SIG-M5 treated with dmso at 0.1 percent for 504 hours (cell line): ENCODE measurements around the gene CYCS.

ENCODE experiments used
- DNase-seq: peaks from one replicate; lab custom pipeline; 2025; ENCODE audit not compliant: unreplicated experiment; lab: John Stamatoyannopoulos, UW

Gene CYCS

GRCh38 chr7:25125137-25125946, at the start of gene CYCS:
Gene CYCS, minus strand, starts transcription at chr7:25125260. Its CDS starts 1,141 bp downstream, at chr7:25124119.
- peak; percentile 99 for DNase-seq

- no peak for DNase-seq
Measured at GRCh38 chr7:25173184-25173583, 48.1 kb upstream of the CYCS start.

GRCh38 chr7:25171516-25171915, 46.5 kb upstream of the CYCS start:
- DNase-seq, result no peak

- DNase-seq, result no peak
Measured at GRCh38 chr7:25171071-25171470, 46.0 kb upstream of the CYCS start.

GRCh38 chr7:25169683-25170082, 44.6 kb upstream of the CYCS start:
- DNase-seq, result no peak

GRCh38 chr7:25168145-25168544, 43.1 kb upstream of the CYCS start:
- DNase-seq, result no peak

- DNase-seq, result no peak
Measured at GRCh38 chr7:25167262-25167843, 42.3 kb upstream of the CYCS start.

GRCh38 chr7:25159983-25160596, 35.0 kb upstream of the CYCS start:
- peak; percentile 32 for DNase-seq

- DNase-seq, result no peak
Measured at GRCh38 chr7:25158966-25159365, 33.9 kb upstream of the CYCS start.

GRCh38 chr7:25151773-25152172, 26.7 kb upstream of the CYCS start:
- no peak for DNase-seq

GRCh38 chr7:25149836-25150235, 24.8 kb upstream of the CYCS start:
- DNase-seq, result no peak

- DNase-seq, result no peak
Measured at GRCh38 chr7:25148772-25149575, 23.9 kb upstream of the CYCS start.

GRCh38 chr7:25143763-25144162, 18.7 kb upstream of the CYCS start:
- no peak for DNase-seq

GRCh38 chr7:25139536-25139935, 14.5 kb upstream of the CYCS start:
- no peak for DNase-seq

- no peak for DNase-seq
Measured at GRCh38 chr7:25134358-25135010, 9.4 kb upstream of the CYCS start.

- no peak for DNase-seq
Measured at GRCh38 chr7:25132430-25132829, 7.4 kb upstream of the CYCS start.

- DNase-seq, result no peak
Measured at GRCh38 chr7:25126751-25127150, 1.7 kb upstream of the CYCS start.

GRCh38 chr7:25124465-25125136, 459 bp downstream of the CYCS start:
- DNase-seq, result no peak

GRCh38 chr7:25122373-25122772, 2.7 kb downstream of the CYCS start:
- DNase-seq, result no peak

GRCh38 chr7:25121599-25121998, 3.5 kb downstream of the CYCS start:
- no peak for DNase-seq
